Measurements from ENCODE around the gene ZNF565.
A peak's percentile ranks its signal among the peaks of the same experiment; 100 is the strongest.

Gene ZNF565

DNA sequence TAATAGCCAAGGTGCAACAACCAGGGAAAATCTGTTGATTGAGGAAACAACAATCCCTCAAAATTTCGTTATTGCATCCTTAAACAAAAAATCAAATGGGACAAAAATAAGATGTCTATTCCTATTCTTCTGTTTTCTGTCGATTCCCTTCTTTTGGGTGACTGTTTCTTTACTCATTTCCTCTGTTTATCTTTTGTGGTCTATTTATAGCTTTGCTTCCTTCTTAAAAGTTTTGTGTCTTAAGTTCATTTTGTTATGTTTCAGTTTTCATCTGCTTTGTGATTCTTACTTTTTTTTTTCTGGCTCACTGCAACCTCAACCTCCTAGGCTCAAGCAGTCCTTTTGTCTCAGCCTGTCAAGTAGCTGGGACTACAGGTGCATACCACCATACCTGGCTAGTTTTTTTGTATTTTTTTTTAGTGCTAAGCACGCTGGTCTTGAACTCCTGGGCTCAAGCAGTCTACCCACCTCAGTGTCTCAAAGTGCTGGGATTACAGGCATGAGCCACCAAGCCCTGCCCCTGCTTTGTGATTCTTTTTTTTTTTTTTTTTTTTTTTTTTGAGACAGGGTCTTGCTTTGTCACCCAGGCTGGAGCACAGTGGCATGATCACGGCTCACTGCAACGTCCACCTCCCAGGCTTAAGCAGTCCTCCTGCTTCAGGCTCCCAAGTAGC, 10.9 kb upstream of the ZNF565 start:
- TF ChIP-seq, protein P1, sequence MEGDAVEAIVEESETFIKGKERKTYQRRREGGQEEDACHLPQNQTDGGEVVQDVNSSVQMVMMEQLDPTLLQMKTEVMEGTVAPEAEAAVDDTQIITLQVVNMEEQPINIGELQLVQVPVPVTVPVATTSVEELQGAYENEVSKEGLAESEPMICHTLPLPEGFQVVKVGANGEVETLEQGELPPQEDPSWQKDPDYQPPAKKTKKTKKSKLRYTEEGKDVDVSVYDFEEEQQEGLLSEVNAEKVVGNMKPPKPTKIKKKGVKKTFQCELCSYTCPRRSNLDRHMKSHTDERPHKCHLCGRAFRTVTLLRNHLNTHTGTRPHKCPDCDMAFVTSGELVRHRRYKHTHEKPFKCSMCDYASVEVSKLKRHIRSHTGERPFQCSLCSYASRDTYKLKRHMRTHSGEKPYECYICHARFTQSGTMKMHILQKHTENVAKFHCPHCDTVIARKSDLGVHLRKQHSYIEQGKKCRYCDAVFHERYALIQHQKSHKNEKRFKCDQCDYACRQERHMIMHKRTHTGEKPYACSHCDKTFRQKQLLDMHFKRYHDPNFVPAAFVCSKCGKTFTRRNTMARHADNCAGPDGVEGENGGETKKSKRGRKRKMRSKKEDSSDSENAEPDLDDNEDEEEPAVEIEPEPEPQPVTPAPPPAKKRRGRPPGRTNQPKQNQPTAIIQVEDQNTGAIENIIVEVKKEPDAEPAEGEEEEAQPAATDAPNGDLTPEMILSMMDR (conservative IDR thresholded peaks at IDR 0.05; ENCODE audit: low read length) = no peak
- TF ChIP-seq EZH2phosphoT487 (IDR thresholded peaks at IDR 0.05; ENCODE audit: borderline replicate concordance) = no peak
- no peaks in the 10 kb centered on the region for H3K9me2 ChIP-seq (replicated peaks; ENCODE audit: low read depth, low read length)

DNA sequence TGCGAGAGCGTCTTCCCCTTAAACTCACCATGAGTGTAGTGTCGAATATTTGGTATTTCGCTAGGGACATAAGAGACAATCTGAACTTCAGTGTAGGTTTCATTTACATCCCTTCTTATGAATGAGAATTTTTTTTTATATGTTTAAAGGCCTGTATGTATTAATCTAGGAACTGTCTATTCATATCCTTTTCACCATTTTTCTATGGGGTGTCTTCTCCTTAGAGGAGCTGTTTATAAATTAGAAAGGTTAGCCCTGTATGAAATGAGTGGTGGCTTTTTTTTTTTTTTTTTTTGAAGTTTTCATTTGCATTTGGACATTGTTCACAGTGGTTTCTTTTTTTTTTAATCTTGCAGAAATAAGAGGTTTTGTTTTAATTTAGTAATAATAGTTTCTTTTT, 8.0 kb upstream of the ZNF565 start:
- Histone ChIP-seq H2AFZ (ENCODE audit: low read length) (no peak overlapping the region), H3F3A (ENCODE audit: low read depth) (peaks cover 3% of the 10 kb centered on the region; the same call in 1 of the 2 replicates), H3K4me1 (ENCODE audit: insufficient read depth, low read length, poor library complexity, severe bottlenecking) (peaks cover 36% of the 10 kb centered on the region), H3K9me2 (replicated peaks; ENCODE audit: low read depth, low read length) (no peaks in the 10 kb centered on the region), H3K36me3 (ENCODE audit: insufficient read depth, low read length) (peaks cover 38% of the 10 kb centered on the region), H3K79me2 (ENCODE audit: insufficient read depth, low read length) (peaks cover 98% of the 10 kb centered on the region), H3K27me3 (ENCODE audit: insufficient read depth, low read length, poor library complexity, severe bottlenecking) (no peaks in the 10 kb centered on the region), H3K4me3 (ENCODE audit: low read length, poor library complexity, severe bottlenecking) (peak overlapping the region; percentile 26), H3K9ac (ENCODE audit: low read depth, low read length, poor library complexity, severe bottlenecking) (no peak overlapping the region), H4K20me1 (ENCODE audit: insufficient read depth, low read length, poor library complexity, severe bottlenecking) (peaks cover 87% of the 10 kb centered on the region), H3K4me2 (ENCODE audit: low read depth, low read length, poor library complexity, severe bottlenecking) (peak overlapping the region; percentile 75), H3K9me3 (ENCODE audit: insufficient read depth, low read depth, low read length) (no peaks in the 10 kb centered on the region)
- TF ChIP-seq, protein P1 (conservative IDR thresholded peaks at IDR 0.05; ENCODE audit: low read length) = no peak
- no peak for TF ChIP-seq EZH2phosphoT487 (IDR thresholded peaks at IDR 0.05; ENCODE audit: borderline replicate concordance)

More for the DNA sequence above, 10.9 kb upstream of the ZNF565 start:
- peaks cover 3% of the 10 kb centered on the region; the same call in 1 of the 2 replicates for H3F3A ChIP-seq (ENCODE audit: low read depth)
- H3K4me3 ChIP-seq (ENCODE audit: low read length, poor library complexity, severe bottlenecking) = peak overlapping the region; percentile 58
- peaks cover 88% of the 10 kb centered on the region for H4K20me1 ChIP-seq (ENCODE audit: insufficient read depth, low read length, poor library complexity, severe bottlenecking)
- H3K36me3 ChIP-seq (ENCODE audit: insufficient read depth, low read length) = peaks cover 63% of the 10 kb centered on the region
- peaks cover 17% of the 10 kb centered on the region for H3K4me1 ChIP-seq (ENCODE audit: insufficient read depth, low read length, poor library complexity, severe bottlenecking)
- no peak overlapping the region for H2AFZ ChIP-seq (ENCODE audit: low read length)
- H3K9ac ChIP-seq (ENCODE audit: low read depth, low read length, poor library complexity, severe bottlenecking) = peak overlapping the region; percentile 33
- H3K27me3 ChIP-seq (ENCODE audit: insufficient read depth, low read length, poor library complexity, severe bottlenecking) = no peaks in the 10 kb centered on the region
- no peaks in the 10 kb centered on the region for H3K9me3 ChIP-seq (ENCODE audit: insufficient read depth, low read depth, low read length)
- peak overlapping the region; percentile 75 for H3K4me2 ChIP-seq (ENCODE audit: low read depth, low read length, poor library complexity, severe bottlenecking)
- H3K79me2 ChIP-seq (ENCODE audit: insufficient read depth, low read length) = peaks cover 96% of the 10 kb centered on the region

DNA sequence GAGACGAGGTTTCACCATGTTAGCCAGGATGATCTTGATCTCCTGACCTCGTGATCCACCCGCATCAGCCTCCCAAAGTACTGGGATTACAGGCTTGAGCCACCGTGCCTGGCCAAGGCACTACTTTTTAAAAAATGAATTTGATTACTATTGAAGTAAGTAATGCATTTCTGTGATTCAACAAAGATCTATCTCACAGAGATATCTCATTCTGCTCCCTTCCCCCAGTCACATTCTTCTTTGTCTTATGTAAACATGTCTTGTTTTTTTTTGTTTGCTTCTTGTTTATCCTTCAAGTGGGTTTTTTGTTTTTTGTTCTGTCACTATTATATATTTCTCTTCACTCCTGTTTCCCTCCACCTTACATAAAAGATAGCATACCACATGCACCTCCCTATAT, 7.0 kb upstream of the ZNF565 start:
- Histone ChIP-seq H3K27me3 (ENCODE audit: insufficient read depth, low read length, poor library complexity, severe bottlenecking) (no peaks in the 10 kb centered on the region), H3F3A (ENCODE audit: low read depth) (peaks cover 3% of the 10 kb centered on the region; the same call in 1 of the 2 replicates), H2AFZ (ENCODE audit: low read length) (no peak overlapping the region), H3K79me2 (ENCODE audit: insufficient read depth, low read length) (peaks cover 98% of the 10 kb centered on the region), H3K9me3 (ENCODE audit: insufficient read depth, low read depth, low read length) (no peaks in the 10 kb centered on the region), H3K36me3 (ENCODE audit: insufficient read depth, low read length) (peaks cover 29% of the 10 kb centered on the region), H3K4me3 (ENCODE audit: low read length, poor library complexity, severe bottlenecking) (no peak overlapping the region), H3K4me1 (ENCODE audit: insufficient read depth, low read length, poor library complexity, severe bottlenecking) (peaks cover 41% of the 10 kb centered on the region), H4K20me1 (ENCODE audit: insufficient read depth, low read length, poor library complexity, severe bottlenecking) (peaks cover 89% of the 10 kb centered on the region), H3K4me2 (ENCODE audit: low read depth, low read length, poor library complexity, severe bottlenecking) (peak overlapping the region; percentile 75), H3K9me2 (replicated peaks; ENCODE audit: low read depth, low read length) (no peaks in the 10 kb centered on the region), H3K9ac (ENCODE audit: low read depth, low read length, poor library complexity, severe bottlenecking) (no peak overlapping the region)
- TF ChIP-seq EZH2phosphoT487 (IDR thresholded peaks at IDR 0.05; ENCODE audit: borderline replicate concordance) = no peak
- TF ChIP-seq, protein P1 (conservative IDR thresholded peaks at IDR 0.05; ENCODE audit: low read length) = no peak
